Measurements from ENCODE around the gene BCAN. TPM values are rescaled to one million over a fixed set of nuclear protein-coding genes. Genes with fewer than 3 reads are reported as not detected.

The BCAN gene
- total and polyA plus RNA-seq, 2 of the 4 experiments (the other 2 are of a cell fraction): 0.07 TPM; not detected in 1

DNA sequence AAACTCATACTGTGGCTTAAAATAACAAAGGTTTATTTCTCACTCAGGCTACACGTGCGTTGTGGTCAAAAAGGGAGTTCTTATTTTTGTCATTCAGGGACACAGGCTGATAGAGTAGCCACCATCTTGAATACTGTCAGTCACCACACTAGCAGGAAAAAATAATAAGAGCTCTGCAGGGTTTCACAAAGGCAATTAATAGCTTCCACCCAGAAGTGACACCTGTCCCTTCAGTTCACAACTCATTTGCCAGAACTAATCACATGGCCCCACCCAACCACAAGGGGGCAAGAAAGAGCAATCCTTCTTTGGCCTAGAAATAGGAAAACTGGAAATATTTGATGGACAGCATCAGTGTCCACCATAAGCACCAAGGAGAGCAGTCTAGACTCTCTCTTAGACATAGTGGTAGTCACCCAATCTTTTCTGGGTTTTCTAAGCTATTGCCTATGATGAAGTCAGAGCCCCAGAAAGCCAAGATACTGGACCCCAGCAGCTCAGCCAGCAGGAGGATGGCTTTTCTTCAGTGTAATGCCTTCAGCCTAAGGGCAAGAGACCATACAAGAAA, 14.5 kb upstream of the BCAN start:
- no peak overlapping the region for H3K27ac ChIP-seq (ENCODE audit: insufficient read depth, low read length)
- TF ChIP-seq POLR2A (IDR thresholded peaks at IDR 0.05; ENCODE audit: low read depth, low read length): no peak
- TF ChIP-seq SMC3 (IDR thresholded peaks at IDR 0.05; ENCODE audit: low read depth, low read length): peak; percentile 50
- no peak for TF ChIP-seq CEBPB (IDR thresholded peaks at IDR 0.05; ENCODE audit: low read depth, low read length)
- TF ChIP-seq RAD21 (IDR thresholded peaks at IDR 0.05; ENCODE audit: low read length): peak; percentile 63
- TF ChIP-seq, protein P1, sequence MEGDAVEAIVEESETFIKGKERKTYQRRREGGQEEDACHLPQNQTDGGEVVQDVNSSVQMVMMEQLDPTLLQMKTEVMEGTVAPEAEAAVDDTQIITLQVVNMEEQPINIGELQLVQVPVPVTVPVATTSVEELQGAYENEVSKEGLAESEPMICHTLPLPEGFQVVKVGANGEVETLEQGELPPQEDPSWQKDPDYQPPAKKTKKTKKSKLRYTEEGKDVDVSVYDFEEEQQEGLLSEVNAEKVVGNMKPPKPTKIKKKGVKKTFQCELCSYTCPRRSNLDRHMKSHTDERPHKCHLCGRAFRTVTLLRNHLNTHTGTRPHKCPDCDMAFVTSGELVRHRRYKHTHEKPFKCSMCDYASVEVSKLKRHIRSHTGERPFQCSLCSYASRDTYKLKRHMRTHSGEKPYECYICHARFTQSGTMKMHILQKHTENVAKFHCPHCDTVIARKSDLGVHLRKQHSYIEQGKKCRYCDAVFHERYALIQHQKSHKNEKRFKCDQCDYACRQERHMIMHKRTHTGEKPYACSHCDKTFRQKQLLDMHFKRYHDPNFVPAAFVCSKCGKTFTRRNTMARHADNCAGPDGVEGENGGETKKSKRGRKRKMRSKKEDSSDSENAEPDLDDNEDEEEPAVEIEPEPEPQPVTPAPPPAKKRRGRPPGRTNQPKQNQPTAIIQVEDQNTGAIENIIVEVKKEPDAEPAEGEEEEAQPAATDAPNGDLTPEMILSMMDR (conservative IDR thresholded peaks at IDR 0.05; ENCODE audit: low read depth, low read length): peak; percentile 66
- no peak for TF ChIP-seq MXI1 (IDR thresholded peaks at IDR 0.05; ENCODE audit: borderline replicate concordance, low read depth, low read length)
- TF ChIP-seq BHLHE40 (IDR thresholded peaks at IDR 0.05; ENCODE audit: low read depth, low read length): no peak
- TF ChIP-seq, protein P2, sequence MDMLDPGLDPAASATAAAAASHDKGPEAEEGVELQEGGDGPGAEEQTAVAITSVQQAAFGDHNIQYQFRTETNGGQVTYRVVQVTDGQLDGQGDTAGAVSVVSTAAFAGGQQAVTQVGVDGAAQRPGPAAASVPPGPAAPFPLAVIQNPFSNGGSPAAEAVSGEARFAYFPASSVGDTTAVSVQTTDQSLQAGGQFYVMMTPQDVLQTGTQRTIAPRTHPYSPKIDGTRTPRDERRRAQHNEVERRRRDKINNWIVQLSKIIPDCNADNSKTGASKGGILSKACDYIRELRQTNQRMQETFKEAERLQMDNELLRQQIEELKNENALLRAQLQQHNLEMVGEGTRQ (IDR thresholded peaks at IDR 0.05; ENCODE audit: low read depth, low read length): peak; percentile 55; the same call in 1 of the 2 replicates
- no peak for TF ChIP-seq RCOR1 (IDR thresholded peaks at IDR 0.05; ENCODE audit: insufficient replicate concordance, low read length)
- WGBS, 2 experiments (ENCODE audit: extremely low coverage in 2 of 2, insufficient read length in 1 of 2): no CpG with 5 or more reads among the region's 2 CpGs
- H3K9me1 ChIP-seq (ENCODE audit: insufficient read depth, low read length): no peaks in the 10 kb centered on the region
- H4K8ac ChIP-seq (ENCODE audit: low read depth in 2 of 2, low read length in 2 of 2): no peak overlapping the region
- in situ Hi-C loops (cut with MboI; ENCODE audit: low sequenced_read_pairs) (no loop called here), dilution Hi-C loops (cut with HindIII; ENCODE audit: low sequenced_read_pairs, unreplicated experiment) (no loop called here), intact Hi-C loops (cut with micrococcal nuclease) (loop anchor here (1.0 kb wide), 1 partner anchor 30 kb away; no protein-coding TSS in a partner anchor)
- no peaks in the 10 kb centered on the region for H3K9me3 ChIP-seq (ENCODE audit: control insufficient read depth, insufficient read depth, low read length)
- peaks cover 4% of the 10 kb centered on the region for H3K4me1 ChIP-seq (ENCODE audit: control insufficient read depth, insufficient read depth, low read length)
- DNase-seq: peak; percentile 47
- no peak overlapping the region for H2AFZ ChIP-seq (replicated peaks; ENCODE audit: low read length, poor library complexity)
- no peak overlapping the region for H3K9ac ChIP-seq (ENCODE audit: low read depth, low read length)
- H4K20me1 ChIP-seq (ENCODE audit: insufficient read depth, low read length): peaks cover 7% of the 10 kb centered on the region
- H2BK20ac ChIP-seq (ENCODE audit: low read depth, low read length): no peak overlapping the region
- H3K36me3 ChIP-seq (ENCODE audit: control insufficient read depth, insufficient read depth, low read length): no peaks in the 10 kb centered on the region
- H3K27me3 ChIP-seq (ENCODE audit: control insufficient read depth, insufficient read depth, low read length): peaks cover 58% of the 10 kb centered on the region
- H3K79me1 ChIP-seq (ENCODE audit: low read depth in 1 of 2, low read length in 2 of 2): no peaks in the 10 kb centered on the region
- H2BK120ac ChIP-seq (ENCODE audit: low read depth, low read length): no peak overlapping the region
- no peak overlapping the region for H2AK9ac ChIP-seq (replicated peaks; ENCODE audit: low read depth, low read length, poor library complexity)
- no peak overlapping the region for H2AK5ac ChIP-seq (ENCODE audit: low read depth, low read length)
- H3K23ac ChIP-seq (ENCODE audit: low read depth, low read length): no peak overlapping the region
- H3K4me2 ChIP-seq (ENCODE audit: low read depth, low read length): no peak overlapping the region
- no peak overlapping the region for H4K91ac ChIP-seq (ENCODE audit: insufficient read depth, low read depth, low read length)
- no peak overlapping the region for H4K5ac ChIP-seq (ENCODE audit: low read depth, low read length)
- H3K56ac ChIP-seq (ENCODE audit: extremely low read depth, insufficient read depth, low read length): no peak overlapping the region
- no TSS peak for BruUV-seq (replicated peaks)
- POLR2A ChIA-PET (ENCODE audit: unreplicated experiment): no interaction called here
- no peak overlapping the region for H3K18ac ChIP-seq (ENCODE audit: low read depth, low read length)
- no peak overlapping the region for H3K4ac ChIP-seq (ENCODE audit: low read depth, low read length)
- no peak overlapping the region for H2BK15ac ChIP-seq (ENCODE audit: low read depth, low read length)
- H2BK5ac ChIP-seq (ENCODE audit: low read depth, low read length, poor library complexity, severe bottlenecking): no peak overlapping the region
- CTCF ChIA-PET: interaction anchor here (0.5 to 1.9 kb wide), 6 partner anchors 15 to 288 kb away, joined by 3 to 14 read pairs (median 4); no protein-coding TSS in a partner anchor
- peak; percentile 49 for ATAC-seq (ENCODE audit: low read depth)
- no peak overlapping the region for H3K14ac ChIP-seq (replicated peaks; ENCODE audit: low read depth, low read length)
- H3K4me3 ChIP-seq (ENCODE audit: insufficient read depth, low read depth, low read length): no peak overlapping the region

Data from IMR-90 (cell line).